Measurements from ENCODE around the gene NEDD9. TPM values are rescaled to one million over a fixed set of nuclear protein-coding genes. Genes with fewer than 3 reads are reported as not detected.

Gene NEDD9
- total and polyA plus RNA-seq, 2 of the 13 experiments (the other 11 are each of a cell fraction or from before 2014, with no cell fraction given) = 27.1 to 389 TPM

- Histone ChIP-seq H2AFZ (ENCODE audit: low read length) (no peak overlapping the region), H3K9me3 (ENCODE audit: low read length) (no peaks in the 10 kb centered on the region), H3K27ac (ENCODE audit: extremely low read length, insufficient read depth, low read length) (peak overlapping the region; percentile 94), H3K9ac (ENCODE audit: insufficient read depth, low read depth, low read length) (peak overlapping the region; percentile 96), H3K79me2 (ENCODE audit: insufficient read depth, low read length) (peaks cover 90% of the 10 kb centered on the region), H4K20me1 (ENCODE audit: insufficient read depth, low read length) (peaks cover 82% of the 10 kb centered on the region), H3K27me3 (ENCODE audit: control insufficient read depth in 1 of 2, insufficient read depth in 2 of 2, low read length in 2 of 2) (peaks cover 0 to 4% of the 10 kb centered on the region in 2 experiments; a peak in 2 of 5 replicates), H3K4me1 (ENCODE audit: insufficient read depth, low read length) (peaks cover 54% of the 10 kb centered on the region), H3K4me3 (replicated peaks in 1 of 3; ENCODE audit: insufficient read depth in 1 of 3, low read depth in 2 of 3, low read length in 3 of 3) (peak overlapping the region; percentile 80 to 94 (median 87)), H3K4me2 (ENCODE audit: low read depth, low read length) (peak overlapping the region; percentile 90), H3K36me3 (replicated peaks in 1 of 2; ENCODE audit: control insufficient read depth in 1 of 2, insufficient read depth in 2 of 2, low read length in 2 of 2) (peaks cover 8 to 43% of the 10 kb centered on the region in 2 experiments)
- BruUV-seq (replicated peaks) = no TSS peak
- no peak for FAIRE-seq
- CTCF ChIA-PET (ENCODE audit: low intra/inter-chr PET ratio, low total read pairs) = no interaction called here
- POLR2A ChIA-PET = interaction anchor here (1.2 to 5.5 kb wide), 6 partner anchors 8 to 165 kb away, joined by 3 to 106 read pairs (median 6); no protein-coding TSS in a partner anchor
- intact Hi-C loops (cut with micrococcal nuclease; ENCODE audit: unreplicated experiment) (no loop called here), in situ Hi-C loops (cut with HindIII; ENCODE audit: extremely low pct_ligation_motif_present, low pct_unique_long_range_greater_than_20kb) (no loop called here)
- ATAC-seq = no peak
- 3% methylated on average over 20 of the region's 20 CpGs for WGBS (ENCODE audit: low lambda C conversion rate)
- DNase-seq (ENCODE audit: low spot score) = no peak
- TF ChIP-seq ZNF574 (CRISPR knock-in tag; IDR thresholded peaks at IDR 0.05) = peak; percentile 30
- TF ChIP-seq, protein P1, sequence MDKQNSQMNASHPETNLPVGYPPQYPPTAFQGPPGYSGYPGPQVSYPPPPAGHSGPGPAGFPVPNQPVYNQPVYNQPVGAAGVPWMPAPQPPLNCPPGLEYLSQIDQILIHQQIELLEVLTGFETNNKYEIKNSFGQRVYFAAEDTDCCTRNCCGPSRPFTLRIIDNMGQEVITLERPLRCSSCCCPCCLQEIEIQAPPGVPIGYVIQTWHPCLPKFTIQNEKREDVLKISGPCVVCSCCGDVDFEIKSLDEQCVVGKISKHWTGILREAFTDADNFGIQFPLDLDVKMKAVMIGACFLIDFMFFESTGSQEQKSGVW (CRISPR knock-in tag; IDR thresholded peaks at IDR 0.05; ENCODE audit: borderline replicate concordance) = no peak
- TF ChIP-seq SALL1 (CRISPR knock-in tag; IDR thresholded peaks at IDR 0.05) = peak; percentile 63; the same call in 1 of the 2 replicates
- no peak for TF ChIP-seq NFE2L1 (CRISPR knock-in tag; IDR thresholded peaks at IDR 0.05; ENCODE audit: borderline replicate concordance)
- no peak for TF ChIP-seq ATF7-NPFF (CRISPR knock-in tag; IDR thresholded peaks at IDR 0.05; ENCODE audit: low read depth)
- no peak for TF ChIP-seq ZNF781 (CRISPR knock-in tag; IDR thresholded peaks at IDR 0.05; ENCODE audit: borderline replicate concordance, not compliant biosample characterization)
- TF ChIP-seq ZNF318 (CRISPR knock-in tag; IDR thresholded peaks at IDR 0.05) = no peak
- no peak for TF ChIP-seq ATF5 (CRISPR knock-in tag; IDR thresholded peaks at IDR 0.05; ENCODE audit: low read depth)
These were observed 3.4 kb downstream of the NEDD9 start for GRCh38 chr6:11228935-11229654.

All from HepG2 (cell line).